Inflammatory macrophage (primary cell): ENCODE data around the gene ARID1B.

Experiments used
- DNase-seq, 2 donors: peaks; one replicate each; pipeline ENCODE4 v3.0.0-alpha.2; 2020 to 2022

Gene ARID1B

DNA sequence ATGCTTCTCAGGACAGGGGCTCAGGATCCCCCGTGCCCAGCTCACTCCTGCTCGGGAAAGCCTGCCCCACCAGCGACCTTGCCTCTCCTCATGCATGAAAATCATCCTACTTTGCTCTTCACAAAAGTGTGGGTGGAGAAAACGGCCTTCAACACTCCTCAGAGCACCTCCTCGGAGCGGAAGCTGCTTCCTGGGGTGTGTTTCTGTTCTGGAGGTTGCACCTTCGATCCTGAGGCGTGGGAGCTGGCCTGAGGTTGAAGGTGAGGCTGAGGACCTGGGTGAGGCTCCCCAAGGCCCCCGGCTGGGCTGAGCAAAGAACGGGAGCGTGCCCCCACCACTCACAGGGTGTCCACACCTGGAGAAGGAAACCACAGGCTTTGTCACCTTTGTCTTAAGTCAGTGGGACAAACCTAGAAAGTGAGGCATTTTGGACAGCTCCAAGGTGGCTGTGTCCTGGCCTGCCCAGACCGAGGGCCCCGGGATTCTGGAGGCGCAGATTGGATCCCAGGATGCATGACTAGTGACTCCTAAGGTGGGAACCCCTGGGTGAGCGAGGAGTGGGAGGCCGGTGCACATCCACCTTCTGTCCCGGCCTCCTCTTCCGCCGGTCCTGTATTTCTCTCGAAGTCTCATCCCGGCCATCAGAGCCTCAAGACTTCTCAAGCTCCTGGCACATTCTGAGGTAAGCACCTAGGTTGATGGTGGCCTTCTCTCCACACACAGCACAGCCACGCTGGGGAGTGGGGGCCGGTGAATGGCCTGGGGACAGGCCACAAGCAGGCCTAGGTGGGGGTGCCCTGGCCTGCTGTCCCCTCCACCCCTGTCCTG is 441.4 kb downstream of the ARID1B start:
- no peak for DNase-seq

DNA sequence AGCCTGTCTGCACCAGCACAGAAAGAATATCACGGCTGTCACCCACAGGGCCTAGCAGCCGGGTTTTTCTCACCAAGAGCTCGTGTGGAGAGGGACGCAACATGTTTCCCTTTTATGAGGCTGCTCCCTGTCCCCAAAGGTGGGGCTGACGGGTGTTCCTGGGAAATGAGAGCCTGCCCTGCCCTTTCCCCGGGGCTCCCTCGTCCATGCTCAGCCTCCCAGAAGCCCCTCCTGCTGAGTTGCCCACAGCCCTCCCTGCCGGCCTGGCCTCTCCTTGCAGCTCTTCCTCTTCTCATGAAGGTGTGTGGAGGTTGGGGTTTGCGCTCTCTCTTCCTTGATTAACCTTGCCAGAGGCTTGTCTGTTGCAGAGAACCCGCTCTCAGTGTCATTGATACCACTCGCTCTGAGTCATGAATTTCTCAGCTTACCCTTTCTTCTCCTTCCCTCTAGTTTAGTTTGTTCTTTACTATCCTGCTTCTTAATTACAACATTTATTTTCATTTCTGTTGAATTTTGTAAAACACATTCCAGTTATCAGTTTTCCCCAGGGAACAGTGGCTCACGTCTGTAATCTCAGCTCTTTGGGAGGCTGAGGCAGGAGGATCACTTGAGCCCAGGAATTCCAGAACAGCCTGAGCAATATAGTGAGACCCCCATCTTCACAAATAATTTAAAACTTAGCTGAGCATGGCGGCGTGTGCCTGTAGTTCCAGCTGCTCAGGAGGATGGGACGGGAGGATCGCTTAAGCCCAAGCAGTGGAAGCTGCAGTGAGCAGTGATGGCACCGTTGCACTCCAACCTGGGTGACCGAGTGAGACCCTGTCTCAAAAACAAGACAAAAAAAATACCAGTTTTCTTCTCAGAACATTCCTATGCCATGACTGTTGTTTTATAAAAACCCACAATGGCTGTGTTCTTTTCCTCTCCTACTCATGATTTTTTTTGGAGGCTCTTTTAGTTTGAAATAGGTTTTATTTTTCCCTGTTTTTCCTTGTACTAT is 442.3 kb downstream of the ARID1B start:
- DNase-seq, result no peak

DNA sequence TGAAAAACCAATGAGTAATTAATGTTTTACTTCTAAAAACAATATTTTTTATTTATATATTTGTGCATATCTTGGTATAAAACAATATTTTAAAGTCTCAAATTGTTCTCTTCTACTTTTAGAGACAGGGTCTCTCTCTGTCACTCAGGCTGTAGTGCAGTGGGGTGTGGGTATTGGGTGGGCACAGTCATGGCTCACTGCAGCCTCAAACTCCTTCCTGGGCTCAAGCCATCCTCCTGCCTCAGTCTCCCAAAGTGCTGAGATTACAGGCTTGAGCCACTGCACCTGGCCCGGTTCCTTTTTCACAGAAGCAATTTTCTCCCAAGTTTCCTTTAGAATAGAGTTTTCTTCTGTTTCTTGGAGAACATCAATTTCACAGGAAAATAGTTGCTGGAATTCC is 443.3 kb downstream of the ARID1B start:
- no peak for DNase-seq

DNA sequence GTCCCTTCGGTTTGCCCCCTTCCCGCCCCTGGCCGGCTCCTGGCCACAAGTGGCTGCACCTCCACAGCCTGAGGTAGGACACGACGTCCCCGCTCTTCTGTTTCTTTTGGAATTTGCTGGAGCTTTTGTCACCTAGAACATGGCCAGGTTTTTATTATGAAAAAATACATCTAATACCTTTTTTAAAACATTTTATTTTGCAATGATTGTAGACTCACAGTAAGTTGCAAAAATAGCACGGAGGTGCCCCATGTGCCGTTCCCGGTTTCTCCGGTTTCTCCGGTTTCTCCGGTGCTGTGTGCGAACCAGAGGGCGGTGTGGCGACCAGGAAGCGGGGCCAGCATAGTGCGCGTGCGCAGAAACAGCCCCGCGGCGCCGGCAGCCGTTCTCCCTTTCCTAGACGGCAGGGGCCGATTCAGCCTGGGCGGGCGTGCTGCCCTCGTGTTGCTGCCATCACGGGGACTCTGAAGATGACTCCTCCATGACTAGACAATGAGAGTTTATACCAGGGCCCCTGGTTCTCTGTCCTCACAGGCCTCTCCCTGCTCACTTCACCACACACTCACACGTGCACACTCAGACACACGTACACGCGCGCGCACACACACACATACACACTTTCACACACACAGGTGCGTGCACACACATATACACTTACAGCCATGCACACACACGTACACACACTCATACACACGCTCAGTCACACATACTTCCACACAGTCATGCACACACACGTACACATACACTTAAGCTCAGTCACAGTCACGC is 444.1 kb downstream of the ARID1B start:
- DNase-seq, result peak; percentile 87 to 90

DNA sequence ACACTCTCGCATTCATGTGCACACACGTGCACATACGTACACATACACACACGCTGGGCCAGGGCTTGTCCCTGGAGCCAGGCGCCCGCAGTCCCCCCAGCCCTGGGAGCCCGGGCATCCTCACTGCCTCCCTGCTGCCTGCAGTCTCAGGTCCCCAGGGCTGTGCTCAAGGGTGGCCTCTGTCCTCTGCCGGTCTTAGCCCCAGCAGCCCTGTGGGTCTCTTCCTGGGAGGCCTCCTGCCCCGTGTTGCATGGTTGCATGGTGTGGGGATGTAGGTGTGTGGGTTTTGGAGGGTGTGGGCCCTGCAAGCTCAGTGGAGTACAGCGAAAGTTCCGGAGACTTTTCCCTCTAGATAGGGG is 444.6 kb downstream of the ARID1B start:
- DNase-seq, result no peak

DNA sequence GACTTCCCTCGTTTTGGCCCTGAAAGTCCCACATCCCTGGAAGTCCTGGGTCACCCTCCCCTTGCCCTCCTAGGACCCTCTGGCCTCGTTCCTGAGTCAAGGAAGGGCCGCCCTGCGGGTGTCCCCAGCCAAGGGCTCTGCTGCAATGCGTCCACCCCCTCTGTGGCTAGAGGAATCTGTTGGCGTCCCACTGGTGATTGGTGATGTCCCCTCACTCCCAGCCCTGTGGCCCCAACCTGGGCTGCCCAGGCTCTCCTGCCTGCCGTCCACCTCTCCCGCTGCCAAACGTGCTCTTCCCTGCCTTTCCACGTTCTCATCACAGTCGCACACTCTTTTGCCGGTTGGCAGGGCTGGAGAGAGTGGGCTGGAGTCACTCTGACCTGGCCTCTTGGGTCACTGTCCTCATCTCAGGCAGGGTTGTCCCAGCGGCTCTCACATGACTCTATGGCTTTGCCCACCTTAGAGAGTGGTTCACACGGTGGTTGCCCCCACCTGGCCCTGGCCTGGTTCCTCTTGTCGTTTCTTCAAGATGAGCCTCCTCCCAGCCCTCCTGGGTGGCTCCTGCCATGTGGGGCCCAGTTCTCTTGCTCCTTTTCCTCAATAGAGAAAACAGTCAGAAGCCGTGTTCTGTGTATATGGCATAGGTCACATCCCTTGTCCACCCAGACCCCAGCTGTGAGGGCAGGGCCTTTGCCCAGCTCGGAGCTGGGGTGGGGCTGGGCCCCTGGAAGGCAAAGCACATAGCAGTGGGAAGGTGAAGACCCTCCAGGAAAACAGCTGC is 445.2 kb downstream of the ARID1B start:
- no peak for DNase-seq

DNA sequence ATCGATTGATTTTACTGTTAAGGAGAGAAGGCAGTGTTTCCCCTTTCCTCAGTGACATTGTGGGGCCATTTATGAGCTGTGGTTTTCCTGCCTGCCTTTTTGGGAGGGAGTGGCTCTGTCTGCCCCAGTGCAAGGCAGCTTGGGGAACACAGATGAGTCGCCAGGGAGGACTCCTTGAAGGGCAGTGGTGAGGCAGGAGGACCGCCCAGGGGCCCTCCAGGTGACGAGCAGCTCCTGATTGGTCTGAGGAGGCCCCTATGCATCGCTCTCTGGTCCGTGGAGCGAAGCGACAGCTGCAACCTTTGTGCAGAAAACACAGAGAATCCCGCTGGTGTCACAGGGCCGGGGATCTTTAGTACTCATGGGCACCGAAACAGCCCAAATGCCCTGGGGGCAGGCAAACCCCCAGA is 445.8 kb downstream of the ARID1B start:
- DNase-seq, result peak; percentile 13 to 26

DNA sequence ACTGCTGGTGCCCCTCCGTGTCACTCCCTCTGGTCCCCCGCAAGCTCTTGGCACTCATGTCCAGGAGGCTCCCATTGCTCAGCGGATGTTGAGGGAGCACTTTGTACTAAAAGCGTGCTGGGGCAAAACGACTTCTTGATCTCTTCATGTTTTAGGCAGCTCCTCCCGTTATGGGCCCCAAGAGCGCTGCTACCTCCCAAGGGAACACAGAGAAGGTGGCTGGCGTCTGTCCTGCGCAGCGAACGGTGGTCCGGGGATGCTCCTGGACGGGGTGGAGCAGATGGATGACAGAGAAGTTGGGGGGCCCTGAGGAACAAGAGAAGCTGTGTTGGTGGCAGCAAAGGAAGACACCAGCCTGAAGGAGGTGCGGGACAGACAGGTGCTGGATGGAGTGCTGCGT is 446.3 kb downstream of the ARID1B start:
- no peak for DNase-seq

DNA sequence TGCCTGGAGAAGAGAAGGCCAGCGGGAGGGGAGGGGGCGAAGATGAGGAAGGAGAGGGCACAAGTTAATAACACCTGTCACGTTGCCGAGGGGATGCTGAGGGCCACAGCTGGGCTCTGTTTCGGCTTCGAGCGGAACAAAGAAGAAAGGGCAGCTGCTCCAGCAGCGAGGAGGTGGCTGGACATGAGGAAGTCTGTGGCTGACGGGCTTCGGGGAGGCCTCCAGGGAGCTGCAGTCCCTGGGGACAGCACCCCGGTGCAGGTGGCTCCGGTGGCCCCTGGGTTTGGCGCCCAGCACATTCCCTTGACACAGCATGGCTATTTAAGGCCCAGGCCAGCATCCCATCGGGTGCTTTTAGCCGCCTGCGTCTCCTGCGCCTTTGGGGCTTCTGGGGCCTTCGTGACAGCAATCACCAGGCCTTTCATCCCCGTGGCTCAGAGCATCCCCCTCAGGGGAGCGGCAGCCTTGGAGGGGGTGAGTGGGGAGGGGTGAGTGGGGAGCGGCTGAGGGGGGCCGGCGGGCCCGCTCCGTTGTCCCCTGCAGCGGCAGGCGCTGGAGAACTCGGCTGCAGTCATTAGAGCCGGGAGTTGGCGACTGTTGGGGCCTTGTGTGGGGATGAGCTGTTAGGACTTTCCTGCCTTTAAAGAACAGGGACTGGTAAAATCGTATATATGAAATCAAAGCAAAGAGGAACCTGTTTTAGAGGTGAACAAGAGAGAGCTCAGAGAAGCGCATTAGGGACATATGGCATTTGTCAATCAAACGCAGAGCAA is 447.2 kb downstream of the ARID1B start:
- no peak for DNase-seq

DNA sequence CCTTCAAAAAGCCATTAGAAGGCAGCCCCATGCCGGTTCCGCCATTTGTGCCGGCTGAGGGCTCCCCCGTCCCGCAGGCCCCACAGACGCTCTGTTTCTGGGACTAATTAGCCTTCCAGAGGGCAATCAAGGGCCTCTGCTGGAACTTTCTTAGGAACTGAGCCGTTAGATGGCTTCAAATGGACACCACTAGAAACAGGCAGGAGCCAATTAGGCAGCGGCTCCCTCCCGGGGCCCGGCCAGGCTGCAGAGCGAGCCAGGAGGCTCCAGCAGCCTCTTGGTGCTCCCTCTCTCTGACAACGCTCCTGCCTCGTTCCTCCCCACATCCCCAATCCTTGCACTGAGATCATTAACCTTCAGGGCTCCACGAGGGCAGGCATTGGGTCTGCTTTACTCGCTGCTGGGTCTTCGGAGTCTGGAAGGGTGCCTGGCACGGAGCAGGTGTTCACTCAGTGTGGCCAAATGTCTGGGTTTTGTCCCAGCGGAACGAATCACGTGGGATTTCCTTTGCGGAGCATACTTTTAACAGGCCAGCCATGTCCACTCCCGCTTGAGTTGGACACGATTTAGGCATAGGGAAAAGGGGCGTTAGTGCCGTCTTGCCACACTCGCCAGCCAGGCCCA is 447.9 kb downstream of the ARID1B start:
- no peak for DNase-seq

DNA sequence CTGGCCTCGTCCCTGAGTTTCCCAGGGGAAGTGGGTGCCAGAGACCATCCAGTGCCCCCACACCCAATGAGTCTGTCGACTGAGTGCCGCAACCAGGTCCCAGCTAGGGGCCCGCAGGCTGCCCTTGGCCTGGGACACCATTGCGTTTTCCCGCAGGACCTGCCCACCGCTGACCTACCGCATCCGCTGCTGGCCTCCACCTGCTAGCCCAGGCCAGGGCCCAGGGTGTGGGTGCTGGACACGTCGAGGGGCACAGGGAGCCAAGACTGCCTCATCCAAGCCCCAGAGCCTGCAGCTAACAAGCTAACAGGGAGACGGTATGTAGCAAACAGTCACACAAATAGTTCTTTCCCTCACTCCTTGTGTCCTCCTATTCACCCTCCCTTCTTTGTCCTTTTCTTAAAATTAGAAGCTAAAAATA is 448.4 kb downstream of the ARID1B start:
- DNase-seq, result no peak

DNA sequence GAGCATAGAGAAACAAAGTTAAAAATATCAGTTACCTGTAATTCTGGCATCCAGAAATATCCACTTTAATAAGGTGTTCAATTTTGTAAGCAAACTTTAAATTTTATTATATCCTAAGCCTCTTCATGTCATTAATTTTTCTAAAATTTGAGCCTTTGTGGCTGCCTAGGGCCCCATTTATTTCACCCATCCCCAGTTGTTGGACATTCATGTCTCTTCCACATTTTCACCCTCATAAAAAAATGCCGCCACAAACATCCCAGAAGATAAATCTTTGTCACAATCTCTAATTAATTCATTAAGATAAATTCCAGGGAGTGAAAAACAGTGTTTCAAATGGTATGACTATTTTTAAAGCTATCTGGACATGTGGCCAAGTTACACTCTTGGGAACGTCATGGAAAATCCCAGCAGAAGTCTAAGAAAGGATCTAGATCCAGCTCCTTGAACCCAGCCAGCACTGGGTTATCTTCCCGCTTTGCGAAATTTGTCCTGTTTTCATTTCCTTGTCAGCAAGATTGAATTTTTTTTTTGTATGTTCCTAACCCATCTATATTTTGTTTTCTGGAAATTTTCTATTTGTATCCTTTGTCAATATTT is 448.9 kb downstream of the ARID1B start:
- no peak for DNase-seq

DNA sequence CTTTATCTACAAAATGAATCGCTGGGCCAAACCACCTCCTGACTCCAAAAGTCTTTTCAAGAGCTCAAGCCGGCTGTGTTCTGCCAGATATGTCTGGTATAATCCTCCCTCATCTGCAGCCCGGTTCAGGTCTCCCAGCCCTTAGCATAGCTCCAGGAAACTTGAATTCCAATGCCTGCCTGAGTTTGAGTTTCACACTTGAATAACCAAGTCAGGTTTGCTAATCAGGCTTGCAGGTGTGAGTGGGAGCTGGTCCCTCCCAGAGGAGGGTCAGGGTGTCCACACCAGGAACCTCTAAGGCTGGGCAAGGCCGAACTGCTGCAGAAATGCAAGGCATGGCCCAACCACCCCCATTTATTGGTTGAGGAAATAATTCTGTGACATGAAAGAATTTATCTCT is 449.6 kb downstream of the ARID1B start:
- DNase-seq, result no peak

DNA sequence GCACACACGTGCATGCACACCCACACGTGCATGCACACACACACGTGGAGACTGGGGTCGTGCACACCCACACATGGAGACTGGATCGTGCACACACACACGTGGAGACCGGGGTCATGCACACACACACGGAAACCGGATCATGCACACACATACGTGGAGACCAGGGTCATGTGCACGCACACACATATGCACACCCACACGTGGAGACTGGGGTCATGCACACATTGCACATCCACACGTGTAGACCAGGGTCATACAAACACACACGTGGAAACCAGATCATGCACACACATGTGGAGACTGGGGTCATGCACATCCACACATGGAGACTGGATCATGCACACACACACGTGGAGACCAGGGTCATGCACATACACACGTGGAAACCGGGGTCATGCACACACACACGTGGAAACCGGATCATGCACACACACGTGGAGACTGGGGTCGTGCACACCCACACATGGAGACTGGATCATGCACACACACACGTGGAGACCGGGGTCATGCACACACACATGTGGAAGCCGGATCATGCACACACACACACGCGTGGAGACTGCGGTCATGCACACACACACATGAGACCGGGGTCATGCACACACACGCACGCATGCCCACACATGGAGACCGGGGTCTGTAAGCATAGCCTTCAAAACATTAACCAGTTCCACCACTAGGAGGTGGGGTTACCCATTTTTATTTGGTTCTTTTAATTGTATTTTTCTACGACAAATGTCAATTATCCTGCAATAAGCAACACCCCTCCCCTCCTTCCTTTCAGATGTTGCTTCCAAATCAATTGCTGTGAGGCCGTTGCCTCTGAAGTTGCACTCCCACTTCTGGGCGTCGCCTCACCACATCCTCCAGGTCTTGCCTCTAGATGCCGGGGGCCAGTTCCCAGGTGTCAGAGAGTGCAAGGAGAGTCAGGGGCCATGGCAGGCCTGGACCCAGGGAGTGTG is 450.3 kb downstream of the ARID1B start:
- peak in 1 of 2 donors; percentile 12 for DNase-seq

DNA sequence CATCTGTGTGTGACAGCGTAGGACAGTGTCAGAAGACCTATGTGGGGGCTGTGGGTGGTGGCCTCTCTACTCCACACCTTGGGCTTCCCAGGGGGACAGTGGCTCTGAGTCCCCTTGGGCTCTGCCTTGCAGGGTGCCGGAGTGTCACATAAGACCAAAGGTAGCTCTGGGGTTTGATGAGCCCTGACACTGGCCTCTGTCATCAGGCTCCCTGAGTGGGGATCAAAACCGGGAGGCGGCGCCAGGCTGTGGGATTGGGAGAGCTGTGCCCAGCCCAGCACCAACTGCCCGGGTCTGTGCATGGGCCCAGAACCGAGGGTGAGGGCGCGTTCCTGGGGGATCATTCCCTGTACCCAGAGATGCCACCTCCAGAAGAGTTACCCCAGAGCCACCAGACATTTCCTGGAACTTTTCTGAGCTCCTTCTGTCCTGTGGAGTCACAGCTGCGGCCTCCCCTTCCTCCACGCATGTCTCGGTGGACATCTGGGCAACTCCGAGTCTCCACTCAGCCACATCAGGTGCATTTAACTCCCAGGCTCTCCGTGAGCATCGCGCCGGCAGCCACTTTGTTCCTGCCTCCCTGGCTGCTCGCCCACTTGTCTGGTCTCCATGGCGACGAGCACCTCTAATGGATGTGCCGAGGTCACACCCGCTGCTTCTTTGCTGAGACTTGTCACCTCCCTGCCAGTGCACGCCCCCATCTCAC is 451.4 kb downstream of the ARID1B start:
- DNase-seq, result no peak

DNA sequence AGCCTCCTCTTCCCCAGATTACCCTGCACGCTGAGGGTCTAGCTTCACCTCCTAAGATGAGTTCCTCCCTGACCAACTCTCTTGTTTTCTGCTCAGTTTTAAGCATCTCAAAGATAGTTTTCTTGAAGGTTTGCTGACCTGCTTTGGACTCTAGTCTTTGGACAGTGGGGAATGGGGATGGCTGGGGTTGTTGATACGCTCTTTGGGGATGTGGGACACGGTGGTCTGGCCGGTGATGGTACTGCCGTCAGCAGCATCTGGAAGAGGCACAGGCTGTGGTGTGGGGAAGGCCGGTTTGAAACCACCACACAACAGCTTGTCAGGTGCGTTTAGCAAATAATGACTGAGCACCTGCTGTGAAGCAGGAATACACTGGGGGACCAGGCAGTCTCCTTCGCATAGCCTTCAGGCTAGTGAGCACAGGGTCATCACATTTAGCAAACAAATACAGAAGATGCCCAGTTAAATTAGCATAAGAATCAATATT is 452.0 kb downstream of the ARID1B start:
- DNase-seq, result no peak

DNA sequence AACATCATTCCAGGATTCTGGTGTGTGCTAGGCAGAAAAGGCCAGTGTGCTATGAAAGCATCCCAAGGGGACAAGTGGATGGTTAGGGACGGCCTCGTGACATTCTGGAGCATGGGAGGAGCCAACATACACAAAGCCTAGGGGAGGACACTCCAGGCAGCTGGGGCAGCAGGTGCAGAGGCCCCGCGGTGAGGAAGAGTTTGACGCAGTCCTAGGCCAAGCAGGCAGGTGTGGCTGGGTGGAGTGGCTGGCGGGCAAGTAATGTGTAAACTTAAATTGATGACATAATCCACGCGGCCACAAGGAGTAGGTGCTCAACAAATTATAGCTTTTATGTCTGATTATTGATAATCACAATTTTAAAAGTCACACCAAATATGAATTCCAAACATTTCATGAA is 452.5 kb downstream of the ARID1B start:
- no peak for DNase-seq

DNA sequence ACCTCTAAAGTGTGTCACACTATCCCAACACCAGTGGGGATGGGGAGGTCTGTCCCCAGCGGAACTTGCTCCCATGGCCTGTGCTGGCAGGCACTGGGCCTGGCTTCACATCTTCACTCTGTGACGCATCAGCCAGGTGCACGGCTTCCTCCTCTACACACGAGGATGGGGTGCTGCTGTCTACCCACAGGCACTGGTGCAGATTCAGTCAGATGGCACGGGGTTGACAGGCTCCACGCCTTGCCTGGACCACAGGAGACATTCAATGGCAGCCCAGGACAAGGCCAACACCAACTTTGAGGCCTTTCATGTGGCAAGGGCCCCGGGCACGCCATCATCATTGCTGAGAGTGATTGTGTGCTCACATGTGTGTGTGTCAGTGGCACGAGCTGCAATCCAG is 453.7 kb downstream of the ARID1B start:
- DNase-seq, result no peak
